ENCODE data around the gene GRIA1.
"Not testable (repeated sequence)": the region's sequence is repeated elsewhere in the genome, so short reads cannot be mapped to it uniquely, and the experiment has no call there.

The GRIA1 gene

DNA sequence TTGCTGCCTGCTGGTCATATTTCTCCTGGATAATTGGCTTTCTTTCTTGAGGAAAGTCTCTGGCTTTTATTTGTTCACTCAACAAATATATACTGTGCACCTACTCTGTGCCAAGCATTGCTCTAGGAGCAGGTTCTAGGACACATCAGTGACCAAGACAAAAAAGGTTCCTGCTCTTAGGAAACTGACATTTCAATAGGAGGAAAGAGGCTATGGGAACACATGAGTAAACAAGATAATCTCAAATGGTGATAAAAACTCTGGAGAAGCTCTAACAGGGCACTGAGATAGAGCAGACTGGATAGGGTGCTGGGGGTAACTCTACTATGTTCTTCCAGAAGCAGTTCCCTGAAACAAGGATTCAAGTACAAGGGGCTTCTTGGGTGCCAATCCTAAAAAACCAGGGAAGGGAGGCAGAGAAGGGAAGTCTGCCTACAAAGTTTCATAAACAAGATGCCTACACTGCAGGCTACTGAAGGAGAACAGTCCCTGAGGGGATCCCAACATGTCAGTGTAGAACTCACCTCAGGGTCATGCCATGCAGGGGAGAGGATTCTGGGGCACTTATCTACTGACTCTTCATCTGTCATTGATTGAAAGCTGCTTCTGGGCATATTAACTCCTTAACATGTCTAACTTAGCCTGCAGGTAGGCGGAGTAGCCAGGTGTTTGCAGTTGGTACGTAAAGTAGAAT is 181.3 kb downstream of the GRIA1 start:
- DNase-seq = no peak

DNA sequence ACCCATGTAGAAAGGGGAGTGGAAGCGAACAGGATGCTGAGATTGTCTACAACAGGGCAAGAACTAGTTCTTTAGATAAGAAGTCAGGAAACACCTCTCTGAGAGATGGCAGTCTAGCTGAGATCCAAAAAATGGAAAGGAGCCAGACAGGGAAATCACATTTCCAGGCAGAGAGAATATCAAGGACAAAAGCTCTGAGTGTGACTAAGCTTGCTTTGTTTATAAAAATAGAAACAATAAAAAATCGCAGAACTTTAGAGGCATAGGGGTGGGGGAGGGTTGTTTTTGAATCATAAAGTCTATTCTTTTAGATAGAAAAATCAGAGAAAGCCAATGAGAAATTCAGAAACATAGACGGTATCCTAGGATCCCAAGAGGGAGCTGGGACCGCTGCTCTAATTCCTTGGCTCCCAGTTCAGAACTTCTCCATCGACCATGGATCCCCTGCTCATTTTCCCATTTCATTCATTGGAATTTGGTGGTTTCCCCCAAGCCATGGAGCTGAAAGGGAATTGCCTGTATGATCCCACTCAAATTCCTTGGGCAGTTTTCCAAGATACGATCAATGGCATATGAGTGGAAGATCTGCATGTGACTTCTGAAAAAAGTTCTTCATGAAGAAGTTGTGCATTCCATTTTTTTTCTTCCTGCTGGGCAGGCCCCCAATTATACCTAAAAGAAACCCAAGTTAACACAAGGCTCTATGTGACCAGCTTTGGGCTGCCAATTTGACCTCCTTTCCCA is 182.0 kb downstream of the GRIA1 start:
- DNase-seq = no peak

DNA sequence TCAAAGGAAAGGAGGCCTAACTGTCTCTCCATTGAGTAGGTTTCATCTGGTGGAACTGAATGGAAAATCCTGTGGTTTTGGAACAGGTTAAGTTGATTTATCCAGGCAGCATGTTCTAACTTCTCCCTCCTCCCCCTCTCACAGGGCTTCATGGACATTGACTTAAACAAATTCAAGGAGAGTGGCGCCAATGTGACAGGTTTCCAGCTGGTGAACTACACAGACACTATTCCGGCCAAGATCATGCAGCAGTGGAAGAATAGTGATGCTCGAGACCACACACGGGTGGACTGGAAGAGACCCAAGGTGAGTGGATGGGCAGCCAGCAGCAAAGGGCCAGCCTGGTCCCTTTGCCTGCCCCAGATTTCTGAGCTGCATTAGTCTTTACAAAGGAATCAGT is 183.9 kb downstream of the GRIA1 start:
- DNase-seq = no peak

DNA sequence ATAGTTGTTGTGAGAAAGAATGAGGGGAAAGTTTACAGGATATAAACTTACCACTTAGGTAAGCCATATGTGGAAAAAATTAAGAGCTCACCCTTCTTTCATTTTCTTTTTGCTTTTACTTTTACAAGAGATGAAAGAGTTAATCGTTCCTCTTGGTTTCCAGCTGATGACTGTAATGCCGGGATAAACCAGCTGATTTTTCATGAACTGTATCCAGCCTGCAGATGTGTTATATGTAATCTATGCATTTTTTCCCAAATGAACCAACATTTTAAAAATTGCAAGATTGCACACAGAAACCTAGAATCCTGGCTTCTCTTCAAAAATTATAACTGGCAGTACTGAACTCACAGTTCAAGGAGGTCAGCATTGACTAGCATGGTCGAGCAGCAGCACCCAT is 185.9 kb downstream of the GRIA1 start:
- no peak for DNase-seq

DNA sequence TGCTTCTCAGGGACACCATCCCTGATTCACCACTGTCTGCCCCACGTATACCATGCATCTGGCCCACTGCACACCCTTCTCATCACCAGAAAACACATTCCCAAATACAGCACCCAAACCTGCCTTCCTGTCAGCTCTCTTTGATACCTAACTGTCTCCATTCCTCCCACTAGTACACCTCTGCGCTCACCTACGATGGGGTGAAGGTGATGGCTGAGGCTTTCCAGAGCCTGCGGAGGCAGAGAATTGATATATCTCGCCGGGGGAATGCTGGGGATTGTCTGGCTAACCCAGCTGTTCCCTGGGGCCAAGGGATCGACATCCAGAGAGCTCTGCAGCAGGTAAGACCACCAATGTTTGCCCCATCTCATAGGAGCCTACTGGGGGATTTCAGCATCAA is 186.4 kb downstream of the GRIA1 start:
- no peak for DNase-seq

DNA sequence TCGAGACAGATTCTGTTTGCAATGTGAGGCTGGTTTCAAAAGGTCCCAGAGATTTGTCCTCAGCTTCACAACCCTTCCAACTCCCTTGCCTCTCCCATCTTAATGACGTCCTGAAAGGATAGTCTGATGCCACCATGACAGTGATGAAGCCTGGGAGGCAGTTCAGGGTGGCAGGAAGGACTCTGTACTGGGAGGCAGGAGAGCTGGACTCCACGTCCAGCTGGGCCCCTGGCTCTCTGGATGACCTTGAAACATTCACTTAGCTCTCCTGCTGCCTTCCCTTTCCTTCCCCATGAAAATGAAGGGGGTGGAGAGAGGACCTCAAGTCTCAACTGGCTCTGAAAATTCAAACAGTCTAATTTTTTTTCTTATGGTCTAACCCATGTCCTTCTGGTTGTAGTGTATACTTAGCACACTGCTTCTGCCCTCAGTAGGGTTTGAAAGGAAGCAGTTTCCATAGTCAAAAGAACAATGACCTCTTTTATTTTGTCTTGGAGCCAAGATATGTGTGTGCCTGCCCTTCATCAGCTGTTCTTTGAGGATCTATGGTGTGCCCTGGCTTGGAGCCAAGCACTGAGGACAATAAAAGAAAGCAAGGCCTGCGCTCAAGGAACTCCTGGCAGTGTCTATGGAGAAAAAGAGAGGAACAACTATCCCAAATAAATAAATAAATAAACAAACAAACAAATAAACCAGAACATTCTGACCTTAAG is 188.3 kb downstream of the GRIA1 start:
- no peak for DNase-seq

DNA sequence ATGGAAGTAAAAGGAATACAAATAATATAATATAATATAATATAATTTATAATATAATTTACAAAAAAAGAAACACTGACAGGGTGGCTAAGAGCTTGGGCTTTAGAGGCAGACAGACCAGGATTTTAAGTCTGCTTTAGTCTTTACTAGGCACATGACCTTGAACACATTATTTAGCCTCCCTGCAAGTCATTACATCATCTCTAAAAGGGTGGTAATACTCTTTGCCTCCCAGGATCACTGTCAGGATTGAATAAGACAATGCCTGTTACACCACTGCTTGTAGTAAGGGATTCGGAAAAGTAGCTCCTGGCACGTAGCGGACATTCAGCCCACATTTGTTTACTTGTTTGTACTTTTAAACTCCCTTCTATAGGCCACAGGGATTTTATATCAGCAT is 199.8 kb downstream of the GRIA1 start:
- DNase-seq = no peak

DNA sequence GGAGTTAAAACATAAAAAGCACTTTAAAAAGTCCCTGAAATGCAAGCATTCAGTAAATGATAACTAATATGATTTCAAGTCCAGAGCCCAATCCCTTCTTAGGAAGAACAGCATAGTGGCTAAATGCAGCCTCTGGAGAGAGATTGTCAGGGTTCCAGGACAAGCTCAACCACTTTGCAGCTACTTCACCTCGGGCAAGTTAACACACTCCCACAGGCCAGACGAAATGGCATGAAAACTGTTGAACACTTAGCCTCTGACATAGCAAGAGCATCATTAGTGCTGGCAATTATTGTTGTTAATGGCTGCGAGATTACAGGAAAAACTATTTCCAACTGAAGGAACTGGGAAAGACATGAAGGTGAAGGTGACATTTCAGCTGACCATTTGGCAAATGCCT is 205.8 kb downstream of the GRIA1 start:
- DNase-seq = no peak

DNA sequence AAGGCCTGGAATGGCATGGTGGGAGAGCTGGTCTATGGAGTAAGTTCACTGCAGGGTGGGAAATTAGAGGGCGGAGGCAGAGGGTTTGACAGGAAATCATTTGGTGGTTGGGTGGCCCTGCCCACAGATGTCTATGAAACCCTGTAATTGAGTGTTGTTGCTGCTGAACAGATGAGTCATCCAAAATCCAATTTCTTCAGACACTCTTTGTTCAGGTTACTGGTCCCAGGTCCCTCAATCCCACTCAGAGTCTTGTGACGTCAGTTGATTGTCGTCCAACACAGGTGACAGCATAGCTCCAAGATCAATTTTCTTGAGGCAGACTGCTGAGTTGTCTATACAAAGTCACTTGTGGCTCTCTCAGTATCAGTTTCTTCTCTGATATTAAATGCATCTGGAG is 208.6 kb downstream of the GRIA1 start:
- no peak for DNase-seq

DNA sequence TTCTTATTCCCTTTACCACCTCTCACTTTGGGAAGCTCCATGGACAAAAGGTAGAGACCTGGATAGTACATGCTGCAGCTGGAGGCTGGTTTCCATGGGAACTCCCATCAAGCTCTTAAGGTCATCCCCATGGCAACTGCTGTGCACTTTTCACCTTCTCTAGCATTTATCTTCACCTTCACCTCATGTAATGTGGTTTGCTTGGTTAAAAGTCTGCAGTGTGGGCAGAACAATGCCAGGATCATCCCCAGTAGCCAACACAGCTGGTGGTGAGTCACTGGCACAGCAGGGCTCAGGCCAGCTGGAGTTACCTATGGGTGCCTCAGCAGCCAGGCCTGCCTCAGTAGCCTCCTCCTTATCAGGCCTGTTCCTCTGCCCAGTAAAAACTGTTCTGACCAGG is 210.5 kb downstream of the GRIA1 start:
- no peak for DNase-seq

DNA sequence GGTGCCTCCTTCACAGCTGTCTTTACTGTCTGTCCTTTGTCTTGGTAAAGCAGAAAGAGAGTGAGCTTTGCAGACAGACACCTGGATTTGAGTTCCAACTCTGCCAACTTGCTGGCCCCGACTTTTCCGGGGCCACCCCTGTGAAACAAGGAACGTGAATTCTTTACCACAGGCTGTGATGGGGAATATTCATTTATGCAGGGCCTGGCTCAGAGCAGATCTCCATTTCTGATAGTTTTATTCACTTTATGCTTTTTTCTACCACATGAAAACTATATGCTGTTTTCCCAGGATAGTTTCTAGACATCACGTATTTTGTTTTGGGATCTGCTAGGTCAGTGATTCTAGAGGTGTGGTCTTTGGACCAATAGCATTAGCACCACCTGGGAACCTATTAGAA is 211.8 kb downstream of the GRIA1 start:
- DNase-seq = no peak

DNA sequence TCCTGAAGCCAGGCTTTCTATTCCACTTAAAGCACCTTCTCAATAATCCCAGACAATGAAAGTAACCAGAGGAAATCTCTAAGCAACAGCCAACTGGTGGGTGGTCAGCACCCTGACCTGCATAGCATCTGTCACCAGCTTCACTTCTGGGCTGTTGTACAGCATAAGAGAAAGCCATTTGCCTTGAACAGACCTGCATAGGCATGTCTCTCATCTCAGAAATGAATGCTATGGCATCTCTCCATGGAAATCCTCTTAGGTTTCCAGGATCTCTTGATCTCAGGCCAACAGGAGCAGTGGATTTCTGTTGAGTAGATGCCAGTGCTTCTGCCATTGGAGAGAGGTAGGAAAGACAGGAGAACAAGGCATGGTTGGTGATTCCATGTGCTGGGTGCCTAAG is 213.6 kb downstream of the GRIA1 start:
- no peak for DNase-seq

DNA sequence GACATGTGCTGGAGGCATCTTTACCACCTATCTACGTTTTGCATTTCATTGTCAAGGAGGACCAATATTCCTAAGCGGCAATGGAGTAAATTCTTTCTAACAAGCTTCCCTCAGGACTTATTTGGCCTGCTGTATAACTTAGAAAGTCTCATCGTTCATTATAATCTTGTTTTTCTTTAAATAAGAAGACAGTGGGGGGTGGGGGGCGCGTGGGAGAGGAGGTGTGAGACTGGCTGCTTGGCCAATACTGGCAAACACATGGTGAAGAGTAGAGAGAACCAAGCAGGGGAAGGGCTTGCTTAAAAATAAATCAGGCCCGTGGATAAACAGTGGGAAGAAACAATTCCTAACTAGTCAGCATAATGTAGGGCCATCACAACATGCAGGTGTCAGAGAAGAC is 217.2 kb downstream of the GRIA1 start:
- DNase-seq = no peak

DNA sequence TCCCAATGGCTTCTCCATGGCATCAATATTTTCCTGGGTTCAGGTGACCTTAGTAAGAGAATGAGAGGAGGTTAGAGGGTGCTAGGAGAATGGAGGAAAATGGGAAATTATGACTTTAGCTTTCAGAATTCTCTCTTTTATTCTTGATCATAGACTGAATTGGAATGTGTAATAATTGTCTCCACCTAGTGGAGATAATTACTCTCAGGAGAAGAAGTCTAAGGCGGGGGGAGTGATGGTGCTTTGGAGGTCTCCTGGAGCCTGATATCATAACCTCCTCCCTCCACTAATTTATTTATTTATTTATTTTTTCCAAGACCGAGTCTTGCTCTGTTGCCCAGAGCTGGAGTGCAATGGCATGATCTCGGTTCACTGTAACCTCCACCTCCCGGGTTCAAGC is 221.3 kb downstream of the GRIA1 start:
- DNase-seq = no peak

DNA sequence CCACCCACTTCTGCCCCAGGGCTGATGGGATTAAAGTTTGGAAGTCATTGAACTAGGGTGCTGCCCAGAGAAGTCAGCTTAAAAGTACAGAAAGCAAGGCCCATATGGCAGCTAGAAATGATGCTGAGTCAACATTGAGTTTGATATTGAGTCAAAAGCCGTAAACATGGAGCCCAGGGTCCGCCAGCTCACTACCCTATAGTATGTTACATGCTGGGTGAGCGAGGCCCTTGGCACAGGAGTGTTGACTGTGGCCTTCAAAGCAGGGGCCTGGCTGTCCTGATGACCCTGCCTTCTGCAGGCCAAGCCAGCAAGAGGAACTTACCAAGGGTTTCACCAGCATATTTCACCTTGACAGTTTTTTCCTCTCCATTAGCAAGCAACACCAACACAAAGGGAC is 222.5 kb downstream of the GRIA1 start:
- DNase-seq = no peak

DNA sequence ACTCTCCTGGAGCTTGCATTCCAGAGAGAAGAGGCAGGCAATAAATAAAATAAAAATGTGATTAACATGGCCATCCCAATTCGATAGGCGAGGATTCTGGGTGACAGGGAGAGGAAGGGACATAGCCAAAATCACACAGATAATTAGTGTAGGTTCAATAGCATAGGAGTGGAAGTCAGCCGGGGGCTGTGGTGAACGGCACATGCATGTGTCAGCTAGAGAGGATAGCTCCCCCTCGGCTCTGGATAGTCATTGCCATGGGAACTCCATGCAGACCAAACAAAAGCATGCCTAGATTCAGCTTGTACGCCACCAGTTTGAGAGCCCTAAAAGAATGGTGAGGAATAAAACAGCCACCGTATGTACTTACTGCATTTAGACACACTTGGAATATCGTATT is 223.5 kb downstream of the GRIA1 start:
- no peak for DNase-seq

DNA sequence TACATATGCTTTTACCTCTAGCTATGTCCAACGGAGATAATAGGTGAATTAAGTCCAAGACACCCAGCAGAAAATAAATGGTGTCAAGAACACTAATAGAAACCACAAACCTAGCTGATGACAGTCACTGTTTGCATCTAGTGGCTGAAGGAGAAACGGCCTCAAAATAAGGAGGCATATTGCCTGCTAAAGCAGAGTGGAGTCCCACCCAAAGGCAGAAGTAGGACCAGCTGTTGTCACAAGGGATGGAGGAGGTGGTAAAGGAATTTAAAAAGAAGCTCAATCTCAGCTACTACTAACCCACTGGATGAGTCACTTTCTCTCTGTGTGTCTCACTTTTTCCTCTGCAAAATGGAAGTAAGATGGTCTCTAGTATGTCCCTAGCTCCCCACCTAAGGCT is 224.3 kb downstream of the GRIA1 start:
- no peak for DNase-seq

DNA sequence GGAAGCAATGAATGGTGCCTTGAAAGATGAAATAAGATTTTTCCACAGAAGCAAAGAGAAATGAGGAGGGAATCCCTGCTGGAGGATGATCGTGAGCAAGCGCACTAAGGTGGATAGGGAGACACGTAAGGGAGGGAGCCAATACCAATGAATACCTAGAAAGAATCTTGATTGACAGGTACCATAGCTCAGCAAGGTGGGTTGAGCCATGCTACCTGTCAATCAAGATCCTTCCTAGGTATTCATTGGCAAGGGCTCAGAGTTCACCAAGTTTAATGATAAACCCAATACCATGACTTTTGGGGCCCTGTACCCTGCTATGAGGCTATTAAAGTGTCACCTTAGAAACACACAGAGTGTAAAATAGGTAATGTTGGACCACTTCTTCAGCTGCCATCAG is 226.8 kb downstream of the GRIA1 start:
- no peak for DNase-seq

DNA sequence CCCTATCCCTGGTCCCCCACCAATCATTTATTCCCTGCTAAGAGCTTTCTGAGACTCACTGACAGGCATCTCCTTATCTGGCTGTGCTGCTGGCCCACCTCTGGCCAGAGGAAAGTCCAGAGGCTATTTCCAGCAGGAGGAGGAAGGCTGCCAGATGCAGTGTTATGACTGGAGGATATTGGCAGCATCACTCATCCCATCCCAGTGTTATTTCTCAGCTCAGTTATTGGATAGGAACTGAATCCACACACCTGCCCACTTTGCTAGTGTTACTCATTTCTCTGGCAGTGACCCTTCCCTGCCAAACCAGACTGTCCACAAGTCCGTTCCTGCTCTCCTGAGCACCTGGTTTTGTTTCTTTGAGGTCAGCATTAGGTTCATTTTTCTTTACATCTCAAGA is 228.2 kb downstream of the GRIA1 start:
- DNase-seq = no peak

DNA sequence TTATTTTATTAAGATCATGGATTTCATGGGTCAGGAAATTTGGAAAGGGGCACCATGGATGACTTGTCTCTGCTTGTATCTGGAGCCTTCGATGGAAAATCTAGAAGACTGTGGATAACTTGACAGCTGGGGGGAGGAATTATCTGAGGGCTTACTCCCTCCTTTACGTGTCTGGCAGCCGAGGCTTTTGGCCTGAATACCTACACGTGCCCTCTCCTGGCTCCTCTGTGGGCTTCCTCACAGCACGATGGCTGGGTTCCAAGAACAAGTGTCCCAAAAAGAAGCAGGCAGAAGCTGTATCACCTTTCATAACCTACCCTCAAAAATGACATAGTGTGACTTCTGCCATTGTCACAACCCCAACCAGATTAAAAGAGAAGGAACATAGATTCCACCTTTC is 228.9 kb downstream of the GRIA1 start:
- no peak for DNase-seq

DNA sequence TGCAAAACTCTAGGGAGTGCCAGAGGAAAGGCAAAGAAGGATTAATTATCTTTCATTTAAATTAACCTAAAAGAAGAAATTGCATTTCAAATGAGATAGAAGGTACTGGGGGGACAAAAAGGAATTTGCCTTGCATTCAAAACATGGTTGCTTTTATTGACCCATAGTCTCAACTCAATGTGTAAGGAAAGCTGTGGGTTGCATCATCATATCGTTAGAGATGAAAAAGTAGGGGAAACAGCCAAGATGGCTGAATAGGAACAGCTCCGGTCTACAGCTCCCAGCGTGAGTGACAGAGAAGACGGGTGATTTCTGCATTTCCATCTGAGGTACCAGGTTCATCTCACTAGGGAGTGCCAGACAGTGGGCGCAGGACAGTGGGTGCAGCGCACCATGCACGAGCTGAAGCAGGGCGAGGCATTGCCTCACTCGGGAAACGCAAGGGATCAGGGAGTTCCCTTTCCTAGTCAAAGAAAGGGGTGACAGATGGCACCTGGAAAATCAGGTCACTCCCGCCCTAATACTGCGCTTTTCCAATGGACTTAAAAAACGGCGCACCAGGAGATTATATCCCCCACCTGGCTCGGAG is 232.6 kb downstream of the GRIA1 start:
- DNase-seq = not testable (repeated sequence)

DNA sequence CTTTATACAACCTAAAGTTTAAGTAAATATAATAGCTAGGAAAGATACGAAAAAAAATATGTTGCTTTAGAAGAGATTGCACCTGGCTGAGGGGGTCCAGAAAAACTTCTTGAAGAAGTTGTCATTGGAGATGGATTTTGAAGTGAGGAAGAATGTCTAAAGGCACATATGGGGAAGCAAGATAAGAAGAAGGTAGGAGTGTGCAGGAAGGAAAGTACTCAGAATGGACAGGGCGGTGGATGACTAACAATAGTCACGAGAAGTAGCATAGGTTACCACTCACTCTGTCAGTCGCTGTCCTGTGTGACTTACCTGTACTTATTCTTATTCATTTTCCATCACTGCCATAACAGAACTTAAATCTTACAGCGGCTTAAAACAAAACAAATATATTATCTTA is 251.6 kb downstream of the GRIA1 start:
- DNase-seq = no peak

DNA sequence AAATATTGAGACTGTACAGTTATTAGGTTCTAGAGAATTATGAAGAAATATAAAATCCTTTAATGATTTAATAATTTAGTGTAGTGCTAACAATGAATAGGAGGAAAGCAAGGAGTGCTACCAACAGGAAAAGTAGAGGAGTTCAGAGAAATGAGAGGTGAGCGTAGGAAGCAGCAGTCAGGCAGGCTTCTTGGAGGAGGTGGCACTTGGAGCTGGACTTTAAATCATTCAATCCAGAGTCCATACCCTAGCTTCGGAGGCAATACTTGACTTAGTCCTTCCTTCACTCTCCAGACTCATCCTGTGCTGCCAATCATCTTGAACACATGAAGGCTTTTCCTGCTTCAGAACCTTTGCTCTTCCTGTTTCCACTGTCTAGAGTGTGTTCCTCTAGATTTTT is 254.3 kb downstream of the GRIA1 start:
- DNase-seq = no peak
